A549 (cell line): ENCODE measurements around the gene UBE2K.

Experiments used
- EP300 ChIP-seq, 2 experiments: fragments of >200 bp; sonication (Bioruptor Twin); formaldehyde crosslinking; IDR thresholded peaks; 2 replicates in 1 of 2; 3 replicates in 1 of 2; pipeline ENCODE4 v1.6.1; 2016 to 2017
- ESRRA ChIP-seq: fragments of 150-350 bp; IDR thresholded peaks from 2 replicates; pipeline ENCODE4 v1.6.1; 2014; ENCODE audit warnings: mild to moderate bottlenecking, low read length, borderline replicate concordance
- GATA3 ChIP-seq: IDR thresholded peaks from 2 replicates; pipeline ENCODE4 v1.6.1; 2012; ENCODE audit warnings: borderline replicate concordance
- HDAC2 ChIP-seq: fragments of 200-600 bp; sonication (generic); IDR thresholded peaks from 2 replicates; pipeline ENCODE4 v1.6.1; 2016
- JUN ChIP-seq, 2 experiments: fragments of >200 bp; sonication (Bioruptor Twin); formaldehyde crosslinking; IDR thresholded peaks; 2 replicates in 1 of 2; 3 replicates in 1 of 2; pipeline ENCODE4 v1.6.1; 2016 to 2017
- NFE2L2 ChIP-seq: fragments of 150-350 bp; conservative IDR thresholded peaks from 2 replicates; pipeline ENCODE4 v1.6.1; 2014; ENCODE audit warnings: low read length
- POLR2A ChIP-seq: IDR thresholded peaks from 2 replicates; pipeline ENCODE4 v1.6.1; 2012; ENCODE audit warnings: mild to moderate bottlenecking, low read length
- RAD21 ChIP-seq, 2 experiments: fragments of >200 bp in 1 of 2; sonication (Bioruptor Twin) in 1 of 2; formaldehyde crosslinking in 1 of 2; IDR thresholded peaks in 1 of 2; conservative IDR thresholded peaks in 1 of 2; 2 replicates in 1 of 2; 3 replicates in 1 of 2; pipeline ENCODE4 v1.6.1; 2012 to 2018; ENCODE audit warnings: inconsistent platforms in 1 of 2
- RCOR1 ChIP-seq: fragments of 150-350 bp; IDR thresholded peaks from 2 replicates; pipeline ENCODE4 v1.6.1; 2014; ENCODE audit warnings: antibody characterized with exemption, low read length, low read depth
- TF ChIP-seq, protein P1 (sequence below): fragments of >200 bp; sonication (Bioruptor Twin); formaldehyde crosslinking; IDR thresholded peaks from 3 replicates; pipeline ENCODE4 v1.5.1; 2016
- TF ChIP-seq, protein P2 (sequence below): fragments of 250-450 bp; sonication (Bioruptor Pico); IDR thresholded peaks from 2 replicates; pipeline ENCODE4 v1.5.0; 2021; ENCODE audit warnings: mild to moderate bottlenecking, moderate library complexity, borderline replicate concordance

DNA sequence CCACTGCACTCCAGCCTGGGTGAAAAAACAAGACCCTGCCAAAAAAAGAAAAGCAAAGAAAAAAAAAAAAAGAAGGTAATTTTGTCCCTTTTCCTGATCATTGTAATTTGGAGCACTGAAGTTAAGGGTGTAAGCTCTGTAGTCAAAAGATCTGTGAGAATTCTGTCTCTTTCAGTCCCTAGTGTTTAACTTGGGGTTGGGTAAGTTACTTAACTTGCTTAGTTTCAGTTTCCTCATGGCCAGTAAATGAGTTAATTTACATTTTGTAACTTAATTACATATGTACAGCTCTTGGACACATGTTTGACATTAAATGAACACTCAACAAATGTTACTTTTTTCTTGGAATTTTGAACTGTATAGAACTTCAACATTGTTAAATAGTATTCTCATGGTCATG, 10.9 kb upstream of the UBE2K start:
- TF ChIP-seq POLR2A (no peak), ESRRA (no peak), NFE2L2 (no peak), RCOR1 (no peak), GATA3 (no peak), JUN (IDR thresholded peaks at IDR 0.05) (no peak), RAD21 (conservative IDR thresholded peaks at IDR 0.05 in 1 of 2, IDR thresholded peaks at IDR 0.05 in 1 of 2) (no peak), EP300 (IDR thresholded peaks at IDR 0.05) (no peak), HDAC2 (no peak)
- TF ChIP-seq, protein P1, sequence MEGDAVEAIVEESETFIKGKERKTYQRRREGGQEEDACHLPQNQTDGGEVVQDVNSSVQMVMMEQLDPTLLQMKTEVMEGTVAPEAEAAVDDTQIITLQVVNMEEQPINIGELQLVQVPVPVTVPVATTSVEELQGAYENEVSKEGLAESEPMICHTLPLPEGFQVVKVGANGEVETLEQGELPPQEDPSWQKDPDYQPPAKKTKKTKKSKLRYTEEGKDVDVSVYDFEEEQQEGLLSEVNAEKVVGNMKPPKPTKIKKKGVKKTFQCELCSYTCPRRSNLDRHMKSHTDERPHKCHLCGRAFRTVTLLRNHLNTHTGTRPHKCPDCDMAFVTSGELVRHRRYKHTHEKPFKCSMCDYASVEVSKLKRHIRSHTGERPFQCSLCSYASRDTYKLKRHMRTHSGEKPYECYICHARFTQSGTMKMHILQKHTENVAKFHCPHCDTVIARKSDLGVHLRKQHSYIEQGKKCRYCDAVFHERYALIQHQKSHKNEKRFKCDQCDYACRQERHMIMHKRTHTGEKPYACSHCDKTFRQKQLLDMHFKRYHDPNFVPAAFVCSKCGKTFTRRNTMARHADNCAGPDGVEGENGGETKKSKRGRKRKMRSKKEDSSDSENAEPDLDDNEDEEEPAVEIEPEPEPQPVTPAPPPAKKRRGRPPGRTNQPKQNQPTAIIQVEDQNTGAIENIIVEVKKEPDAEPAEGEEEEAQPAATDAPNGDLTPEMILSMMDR, result no peak
- TF ChIP-seq, protein P2, sequence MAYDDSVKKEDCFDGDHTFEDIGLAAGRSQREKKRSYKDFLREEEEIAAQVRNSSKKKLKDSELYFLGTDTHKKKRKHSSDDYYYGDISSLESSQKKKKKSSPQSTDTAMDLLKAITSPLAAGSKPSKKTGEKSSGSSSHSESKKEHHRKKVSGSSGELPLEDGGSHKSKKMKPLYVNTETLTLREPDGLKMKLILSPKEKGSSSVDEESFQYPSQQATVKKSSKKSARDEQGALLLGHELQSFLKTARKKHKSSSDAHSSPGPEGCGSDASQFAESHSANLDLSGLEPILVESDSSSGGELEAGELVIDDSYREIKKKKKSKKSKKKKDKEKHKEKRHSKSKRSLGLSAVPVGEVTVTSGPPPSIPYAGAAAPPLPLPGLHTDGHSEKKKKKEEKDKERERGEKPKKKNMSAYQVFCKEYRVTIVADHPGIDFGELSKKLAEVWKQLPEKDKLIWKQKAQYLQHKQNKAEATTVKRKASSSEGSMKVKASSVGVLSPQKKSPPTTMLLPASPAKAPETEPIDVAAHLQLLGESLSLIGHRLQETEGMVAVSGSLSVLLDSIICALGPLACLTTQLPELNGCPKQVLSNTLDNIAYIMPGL, result no peak
